ENCODE data around the gene GALNT15.

Gene GALNT15

DNA sequence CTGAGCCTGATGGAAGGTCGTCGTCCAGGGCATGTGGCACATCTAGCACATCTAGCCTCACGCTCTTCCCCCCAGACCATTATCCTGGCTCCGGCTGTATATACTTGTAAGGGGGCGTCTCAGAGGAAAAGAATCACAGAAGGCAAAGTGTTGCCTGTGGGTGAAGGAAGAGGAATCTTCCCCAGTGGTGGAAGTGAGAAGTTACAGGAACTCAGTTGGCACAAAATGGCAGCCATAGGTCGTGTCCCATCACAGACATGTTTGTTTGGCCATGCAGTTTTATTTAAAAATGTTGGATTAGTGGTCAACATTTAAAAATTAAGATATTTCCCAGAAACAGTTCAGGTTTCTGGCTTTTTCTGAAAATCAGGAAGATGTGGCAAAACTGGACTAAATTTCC is 13.6 kb downstream of the GALNT15 start:
- DNase-seq: no peak

DNA sequence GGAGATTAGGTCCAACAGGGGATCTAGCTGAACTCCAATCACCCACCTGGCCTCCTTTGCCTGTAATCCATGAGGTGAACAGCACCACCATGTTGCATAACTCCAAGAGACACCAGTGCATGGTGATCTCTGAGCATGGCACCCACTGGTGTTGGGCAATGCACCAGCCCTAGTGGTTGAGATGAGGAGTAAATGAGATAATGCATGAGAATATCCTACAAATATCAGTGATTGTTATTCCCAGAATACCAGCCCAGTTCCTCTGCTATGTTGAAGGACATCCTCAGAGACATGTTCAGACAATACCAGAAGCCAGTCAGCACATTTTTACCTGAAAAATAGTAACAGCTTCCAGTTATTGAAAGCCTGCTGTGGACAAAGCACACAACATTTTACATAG is 14.7 kb downstream of the GALNT15 start:
- no peak for DNase-seq

DNA sequence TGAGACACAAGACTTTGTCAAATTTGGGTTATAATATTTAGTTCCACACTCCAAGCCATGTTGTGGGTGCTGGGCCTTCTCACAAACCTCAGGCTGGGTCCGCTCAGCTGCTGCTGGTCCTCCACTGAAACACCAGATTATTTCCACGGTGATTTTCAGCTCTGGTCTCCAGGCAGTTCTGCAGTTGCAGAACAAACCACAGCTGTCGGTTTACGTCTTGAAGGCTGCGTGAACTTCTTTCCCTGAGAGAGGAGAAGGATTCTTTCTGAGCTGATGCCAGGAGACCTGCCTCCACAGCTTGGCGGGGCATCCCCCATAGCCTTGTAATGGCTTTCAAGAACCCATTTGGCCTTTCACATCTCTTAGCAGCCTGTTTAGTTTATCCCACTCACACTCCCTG is 16.2 kb downstream of the GALNT15 start:
- DNase-seq: no peak

DNA sequence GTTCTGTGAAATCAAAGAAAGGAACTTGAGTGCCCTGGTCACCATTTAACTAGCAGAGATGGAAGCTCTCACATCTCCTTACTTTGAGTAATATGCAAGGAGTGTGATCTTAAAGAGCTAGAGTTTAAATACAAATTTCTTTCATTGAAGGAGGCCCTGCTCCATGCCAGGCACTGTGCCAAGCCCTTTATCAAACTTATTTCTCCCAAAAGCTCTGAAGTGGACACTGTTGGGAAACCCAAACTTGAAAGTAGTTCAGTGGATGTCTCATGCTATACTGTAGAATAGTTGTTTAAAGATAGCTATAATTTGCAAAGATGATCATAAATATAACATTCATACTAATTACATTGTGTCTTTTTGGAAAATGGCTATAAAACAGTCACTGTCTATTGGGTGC is 17.1 kb downstream of the GALNT15 start:
- no peak for DNase-seq

DNA sequence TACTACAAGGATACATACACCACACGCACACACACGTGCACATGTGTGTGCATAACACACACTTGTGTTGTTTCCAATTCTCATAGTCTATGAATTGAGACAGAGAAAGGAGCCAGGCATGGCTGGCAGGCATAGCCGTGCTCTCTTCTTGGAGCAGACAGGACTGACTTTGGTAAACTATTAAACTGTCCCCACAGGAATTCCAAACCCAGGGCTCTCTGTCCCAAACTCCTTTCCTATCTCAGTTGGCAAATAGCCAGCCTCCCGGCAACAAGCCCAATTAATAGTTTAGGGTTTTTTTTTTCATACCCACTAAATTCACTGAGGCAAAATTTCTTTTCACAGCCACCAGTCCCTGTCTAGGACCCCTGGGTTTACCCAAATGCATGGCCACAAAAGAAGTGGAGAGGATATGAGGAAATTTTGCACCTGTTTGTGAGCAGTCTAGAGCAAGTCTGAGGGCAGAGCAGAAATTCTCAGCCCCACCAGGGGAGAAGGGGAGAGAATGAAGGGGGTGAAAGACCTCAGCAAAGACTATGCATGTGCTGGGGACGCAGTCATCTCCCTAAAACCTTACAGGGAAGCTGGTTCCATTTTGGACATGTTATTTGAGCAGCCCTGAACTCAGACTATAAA is 17.8 kb downstream of the GALNT15 start:
- DNase-seq: no peak

DNA sequence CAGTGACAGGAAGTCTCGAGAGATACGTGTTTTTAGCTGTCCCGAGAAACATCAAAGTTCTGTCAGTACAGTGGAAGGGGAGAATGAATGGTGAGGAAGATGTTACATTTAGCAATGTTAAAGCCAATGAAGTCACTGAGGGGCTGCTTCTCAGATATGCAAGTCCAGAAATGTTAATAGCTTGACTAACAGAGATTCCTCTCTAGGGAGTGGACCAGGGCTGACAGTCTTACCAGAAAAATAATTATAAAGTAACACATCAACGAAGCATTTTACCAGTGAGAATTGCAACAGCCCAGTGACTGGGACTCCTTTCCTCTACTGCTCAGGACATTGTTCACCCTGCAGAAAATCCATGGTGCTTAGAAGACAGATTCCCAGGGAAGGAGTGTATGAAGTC is 23.9 kb downstream of the GALNT15 start:
- DNase-seq: no peak

DNA sequence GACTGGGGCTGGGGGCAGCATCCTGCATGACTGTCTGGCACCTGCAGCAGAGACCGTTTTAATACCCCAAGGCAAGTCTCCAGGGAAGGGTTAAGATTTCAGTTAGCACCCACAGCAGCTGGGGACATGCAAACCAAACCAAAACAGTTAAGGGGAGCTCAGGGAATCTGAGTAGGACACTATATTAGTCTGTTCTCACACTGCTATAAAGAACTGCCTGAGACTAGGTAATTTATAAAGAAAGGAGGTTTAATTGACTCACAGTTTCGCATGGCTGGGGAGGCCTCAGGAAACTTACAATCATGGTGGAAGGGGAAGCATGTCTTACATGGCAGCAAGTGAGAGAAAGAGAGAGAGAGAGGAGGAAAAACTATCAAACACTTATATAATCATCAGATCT is 25.3 kb downstream of the GALNT15 start:
- no peak for DNase-seq

DNA sequence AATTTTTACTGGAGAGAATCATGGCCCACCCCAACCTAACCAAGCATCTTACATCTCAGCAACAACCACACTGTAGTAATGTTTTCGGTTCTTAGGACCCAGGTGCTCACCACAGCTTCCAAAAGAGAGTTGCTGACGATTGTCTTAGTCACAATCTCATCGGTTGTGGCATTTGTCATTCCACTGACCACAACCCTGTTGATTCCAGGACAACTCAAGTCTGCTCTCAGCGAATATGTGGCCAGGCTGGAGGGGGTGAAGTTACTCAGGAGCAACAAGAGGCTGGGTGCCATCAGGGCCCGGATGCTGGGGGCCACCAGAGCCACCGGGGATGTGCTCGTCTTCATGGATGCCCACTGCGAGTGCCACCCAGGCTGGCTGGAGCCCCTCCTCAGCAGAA is 25.9 kb downstream of the GALNT15 start:
- no peak for DNase-seq

DNA sequence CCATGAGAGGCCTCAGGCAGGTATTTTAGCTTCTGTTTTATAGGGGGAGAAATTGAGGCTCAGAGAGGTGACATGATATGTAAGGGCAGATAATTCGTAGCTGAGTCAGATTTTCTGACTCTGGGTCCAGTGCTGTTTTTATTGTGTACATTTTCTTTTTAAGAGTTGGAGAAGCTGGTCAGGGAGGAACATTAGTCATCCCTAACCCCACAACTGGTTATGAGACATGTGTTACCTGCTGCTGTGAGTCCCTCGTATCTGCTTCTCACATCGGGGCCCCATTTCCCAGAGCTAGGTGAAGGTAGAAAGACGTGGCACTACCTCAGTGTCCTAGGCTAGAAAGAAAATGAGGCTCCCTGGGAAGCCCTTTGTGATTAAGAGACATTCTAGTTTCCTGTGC is 28.6 kb downstream of the GALNT15 start:
- no peak for DNase-seq

DNA sequence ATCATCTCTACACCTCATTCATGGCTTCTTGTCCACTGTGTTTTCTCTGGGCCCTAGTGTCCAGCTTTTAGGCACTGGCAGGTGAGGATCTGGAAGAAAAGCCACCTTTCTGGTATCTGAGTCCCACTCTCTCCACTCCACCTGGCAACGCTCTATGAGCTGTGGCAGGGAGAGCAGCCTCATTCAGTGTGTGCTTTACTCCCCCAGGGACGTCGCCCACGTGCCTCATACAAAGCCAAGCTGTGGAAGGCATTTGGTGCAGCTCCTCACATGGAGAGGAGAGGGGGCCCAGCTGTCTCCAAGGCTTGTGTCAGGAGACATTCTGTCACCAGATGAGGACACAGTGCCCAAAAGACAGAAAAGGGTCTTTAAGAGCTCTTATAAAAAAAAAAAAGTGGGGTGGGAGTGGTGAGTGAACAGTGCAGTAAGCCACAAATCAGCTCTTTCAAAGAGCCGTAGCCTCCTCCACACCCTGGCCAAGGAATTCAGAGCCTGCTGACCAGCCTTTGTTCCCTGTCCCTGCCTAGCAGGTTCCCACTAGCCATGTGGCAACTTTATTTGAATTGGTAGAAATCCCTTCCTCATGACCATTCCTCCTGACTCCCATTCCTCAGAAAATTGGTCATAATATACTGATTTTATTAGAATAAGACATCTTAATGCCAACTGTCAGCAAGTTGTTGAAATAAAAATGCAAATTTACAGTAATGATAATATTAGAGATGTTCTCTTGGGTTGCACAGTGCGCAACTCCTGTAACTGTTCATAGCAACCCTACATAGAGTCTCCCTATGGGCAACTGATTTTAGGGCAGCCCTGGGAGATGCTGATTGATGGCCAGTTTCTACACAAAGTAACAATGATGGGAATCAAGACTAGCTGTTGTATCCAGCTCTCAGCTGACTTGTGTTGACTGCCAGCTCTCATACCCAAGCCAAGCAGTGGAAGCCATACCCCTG is 29.5 kb downstream of the GALNT15 start:
- DNase-seq: no peak

DNA sequence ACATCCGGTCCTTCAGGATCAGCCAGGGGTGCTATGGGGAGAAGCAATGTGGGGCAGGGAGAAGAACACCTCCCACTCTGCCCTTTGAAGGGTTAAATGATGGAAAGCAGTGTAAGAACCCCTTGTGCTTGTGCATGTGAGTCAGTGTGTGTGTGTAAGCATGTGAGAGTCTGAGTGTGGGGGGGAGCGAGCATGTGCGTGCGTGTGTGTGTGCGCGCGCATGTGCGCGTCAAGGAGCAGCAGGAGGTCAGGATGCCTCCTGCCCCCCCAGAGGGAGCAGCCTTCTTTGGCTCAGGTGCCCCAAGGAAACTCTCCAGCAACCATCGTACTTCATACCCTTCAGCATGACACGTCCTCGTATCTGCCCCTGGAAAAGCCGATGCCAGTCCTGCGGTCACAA is 30.3 kb downstream of the GALNT15 start:
- DNase-seq: no peak

DNA sequence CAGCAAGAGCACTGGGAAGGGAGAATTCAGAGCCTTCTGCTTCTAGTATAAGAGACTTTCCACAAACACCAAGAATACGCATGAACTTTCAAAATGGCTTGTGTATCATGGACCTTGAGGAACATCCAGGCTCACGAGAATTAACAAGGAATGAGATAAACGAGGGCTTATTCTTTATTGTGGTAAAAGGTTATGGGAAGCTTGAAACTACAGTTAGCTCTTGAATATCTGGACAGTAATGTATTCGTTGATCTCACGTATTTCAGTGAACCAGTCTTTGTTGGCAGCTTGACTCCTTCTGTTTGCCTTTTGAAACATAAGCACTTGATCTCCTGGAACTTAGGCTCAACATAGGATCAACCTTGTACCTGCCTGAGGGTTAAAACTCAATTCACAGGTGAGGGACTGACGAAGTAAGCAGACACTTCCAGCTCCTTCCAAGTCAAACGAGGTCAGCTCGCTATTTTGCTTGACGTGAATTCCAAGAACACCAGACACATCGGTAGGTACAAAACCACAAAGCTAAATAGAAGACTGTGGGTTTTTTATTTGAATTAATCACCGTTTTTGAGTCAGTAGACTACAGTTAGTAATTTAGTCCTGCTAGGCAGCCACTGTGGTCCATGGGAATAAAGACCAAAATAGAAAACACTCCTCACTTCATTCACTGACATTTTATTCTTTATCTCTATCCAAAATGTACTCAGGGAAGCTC is 30.8 kb downstream of the GALNT15 start:
- DNase-seq: no peak

DNA sequence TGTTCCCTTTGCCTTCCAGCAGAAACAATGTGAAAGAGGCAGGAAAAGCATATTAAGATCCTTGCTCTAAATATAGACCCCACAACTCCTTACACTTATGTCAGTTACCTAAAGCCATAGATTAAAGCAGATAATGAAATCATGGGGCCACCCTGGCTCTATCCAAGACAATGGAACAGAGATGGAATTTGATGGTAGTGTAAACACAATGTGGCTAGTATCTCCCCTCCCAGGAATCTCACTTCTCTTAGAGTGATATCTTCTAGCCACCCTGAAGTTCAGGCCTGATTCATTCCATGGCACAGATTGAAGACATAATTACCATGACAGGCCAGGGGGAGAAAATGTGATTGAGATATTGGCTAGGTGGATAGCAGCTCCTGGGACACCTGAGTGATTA is 32.6 kb downstream of the GALNT15 start:
- DNase-seq: no peak

DNA sequence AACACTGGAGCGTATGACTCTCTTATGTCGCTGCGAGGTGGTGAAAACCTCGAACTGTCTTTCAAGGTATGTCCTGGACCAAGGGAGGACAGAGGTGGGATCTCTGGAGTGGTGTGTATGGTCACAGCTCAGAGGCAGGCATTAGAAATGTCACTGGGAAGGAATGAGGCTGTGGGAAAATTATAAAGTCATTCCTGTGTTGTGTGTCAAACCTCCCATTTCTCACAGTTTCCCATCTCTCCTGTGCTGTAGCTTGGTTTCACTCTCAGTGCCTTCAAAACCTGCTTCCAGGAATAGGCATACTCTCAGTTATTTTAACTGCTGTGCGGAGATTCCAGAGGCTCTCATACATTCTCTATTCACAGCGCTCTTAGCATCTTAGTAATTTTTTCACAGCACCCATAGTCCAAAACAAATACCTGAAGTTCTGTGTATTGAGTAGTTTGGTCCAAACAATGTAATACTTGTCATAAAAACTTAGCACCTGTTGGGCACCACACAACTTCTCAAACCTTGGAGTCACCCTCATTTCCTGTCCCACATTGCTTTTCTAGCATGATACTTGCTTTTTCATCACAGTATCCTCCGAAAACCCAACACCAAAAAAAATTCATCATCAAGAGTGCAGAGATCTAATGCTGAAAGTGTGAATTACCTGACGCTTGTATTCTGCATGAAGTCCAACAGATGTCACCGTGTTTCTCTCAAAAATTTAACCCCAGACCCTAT is 36.9 kb downstream of the GALNT15 start:
- no peak for DNase-seq

DNA sequence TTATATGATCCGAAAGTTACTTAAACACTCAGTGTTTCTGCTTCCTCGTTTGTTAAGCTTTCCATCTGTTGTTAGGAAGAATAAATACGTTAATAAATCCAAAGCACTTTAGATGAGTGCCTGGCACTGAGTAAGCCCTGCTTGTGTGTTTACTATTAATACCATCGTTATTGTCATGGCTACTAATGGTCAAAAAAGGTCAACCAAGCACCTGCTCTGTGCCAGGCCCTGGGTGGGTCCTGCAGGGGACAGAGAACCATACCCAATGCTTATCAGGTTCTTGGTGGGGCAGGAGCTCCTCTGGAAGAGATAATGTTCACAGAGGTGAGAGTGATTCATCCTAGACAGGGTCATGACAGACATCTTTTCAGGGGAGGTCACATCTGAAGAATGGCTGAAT is 39.9 kb downstream of the GALNT15 start:
- no peak for DNase-seq

DNA sequence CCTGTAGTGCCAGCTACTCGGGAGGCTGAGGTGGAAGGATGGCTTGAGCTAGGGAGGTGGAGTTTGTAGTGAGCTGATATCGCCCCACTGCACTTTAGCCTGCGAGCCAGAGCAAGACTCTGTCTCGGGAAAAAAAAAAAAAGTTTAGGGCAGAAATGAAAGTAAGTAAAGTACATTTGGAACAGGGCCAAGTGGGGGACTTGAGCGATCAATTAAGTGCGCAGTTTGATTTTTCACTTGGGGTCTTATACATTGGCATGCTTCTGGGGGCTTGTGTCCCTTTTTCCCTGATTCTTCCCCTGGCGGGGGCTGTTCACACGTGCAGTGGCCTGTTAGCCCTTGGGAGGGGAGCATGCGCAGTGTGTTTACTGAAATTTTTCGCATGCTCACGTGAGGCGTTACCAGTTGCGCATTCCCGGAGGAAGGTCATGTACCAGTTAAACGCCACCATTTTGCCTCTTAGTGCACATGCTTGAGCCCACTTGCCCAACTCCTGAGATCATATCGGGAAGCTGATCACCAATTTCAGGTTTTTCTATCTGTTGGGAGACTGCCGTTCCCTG is 42.0 kb downstream of the GALNT15 start:
- DNase-seq: no peak

DNA sequence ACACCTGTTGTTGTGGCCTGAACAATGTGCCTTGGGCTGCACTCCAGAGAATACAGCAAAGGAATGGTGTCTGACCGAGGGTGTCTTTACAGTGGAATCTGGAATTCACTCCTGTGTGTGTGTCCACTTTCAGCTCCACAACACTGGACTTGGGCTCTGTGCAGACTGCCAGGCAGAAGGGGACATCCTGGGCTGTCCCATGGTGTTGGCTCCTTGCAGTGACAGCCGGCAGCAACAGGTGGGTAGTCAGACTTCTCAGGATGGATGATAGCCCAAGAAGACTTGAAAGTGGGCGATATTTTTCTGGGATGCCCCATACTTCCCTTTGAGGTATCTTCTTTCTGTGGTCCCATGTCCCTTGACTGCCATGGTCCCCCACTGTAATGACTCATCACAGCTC is 45.3 kb downstream of the GALNT15 start:
- DNase-seq: no peak

DNA sequence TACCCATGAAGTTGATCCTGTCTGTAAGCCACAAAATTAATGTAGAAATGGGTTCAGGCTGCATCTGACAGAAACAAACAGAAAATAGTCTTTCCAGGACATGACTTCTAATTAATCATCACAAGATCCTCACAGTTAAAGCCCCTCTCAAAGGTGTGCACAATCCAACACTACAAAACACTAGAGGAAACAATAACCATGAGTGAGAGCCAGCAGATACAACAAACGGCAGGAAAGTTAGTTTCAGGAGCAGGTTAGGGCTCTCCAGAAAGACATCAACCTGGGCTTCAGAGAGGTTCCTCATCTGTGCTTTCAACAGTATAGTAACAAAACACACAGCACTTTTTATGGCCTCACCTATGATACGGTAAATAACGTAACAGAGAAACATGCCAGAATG is 47.5 kb downstream of the GALNT15 start:
- DNase-seq: no peak

DNA sequence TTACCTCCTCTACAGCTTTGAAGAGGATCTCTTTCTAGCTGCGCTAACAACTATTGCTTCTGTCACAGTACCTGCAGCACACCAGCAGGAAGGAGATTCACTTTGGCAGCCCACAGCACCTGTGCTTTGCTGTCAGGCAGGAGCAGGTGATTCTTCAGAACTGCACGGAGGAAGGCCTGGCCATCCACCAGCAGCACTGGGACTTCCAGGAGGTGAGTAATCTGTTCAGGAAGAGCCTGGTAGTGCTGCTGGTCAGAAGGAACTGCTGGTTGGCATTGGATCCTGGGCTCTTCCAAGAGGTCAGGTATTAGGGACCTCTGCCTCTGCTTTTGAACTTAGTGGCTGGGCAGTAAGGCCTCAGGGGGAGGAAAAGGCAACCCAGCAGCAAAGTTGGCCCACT is 48.1 kb downstream of the GALNT15 start:
- DNase-seq: no peak

DNA sequence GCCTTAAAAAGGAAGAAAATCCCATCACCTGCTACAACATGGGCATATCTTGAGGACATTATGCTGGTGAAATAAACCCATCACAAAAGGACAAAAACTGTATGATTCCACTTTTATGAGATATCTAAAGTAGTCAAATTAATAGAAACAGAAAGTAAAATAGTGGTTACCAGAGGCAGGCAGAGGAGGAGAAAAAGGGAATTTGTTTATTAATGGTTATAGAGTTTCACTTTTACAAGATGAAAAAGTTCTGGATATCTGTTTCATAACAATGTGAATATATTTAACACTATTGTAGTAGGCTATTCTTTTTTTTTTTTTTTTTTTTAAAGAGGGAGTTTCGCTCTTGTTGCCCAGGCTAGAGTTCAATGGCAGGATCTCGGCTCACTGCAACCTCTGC is 49.8 kb downstream of the GALNT15 start:
- DNase-seq: no peak

DNA sequence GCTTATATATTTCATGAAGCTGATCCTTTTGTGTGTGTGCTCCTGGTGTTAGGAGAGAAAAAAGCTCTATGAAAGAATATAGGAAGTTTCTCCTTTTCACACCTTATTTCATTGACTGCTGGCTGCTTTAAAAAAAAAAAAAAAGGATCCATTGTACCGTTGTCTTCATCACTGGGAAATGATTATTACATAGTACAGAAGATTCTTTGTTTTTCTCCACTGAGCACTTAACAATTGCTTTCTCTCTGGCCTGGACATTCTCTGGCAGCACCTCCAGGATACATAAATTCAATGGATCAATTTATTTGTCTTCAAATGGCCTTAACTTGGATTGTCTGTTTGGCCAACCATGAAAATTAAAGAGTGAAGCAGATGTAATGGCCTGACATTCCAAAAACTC is 53.1 kb downstream of the GALNT15 start:
- no peak for DNase-seq

DNA sequence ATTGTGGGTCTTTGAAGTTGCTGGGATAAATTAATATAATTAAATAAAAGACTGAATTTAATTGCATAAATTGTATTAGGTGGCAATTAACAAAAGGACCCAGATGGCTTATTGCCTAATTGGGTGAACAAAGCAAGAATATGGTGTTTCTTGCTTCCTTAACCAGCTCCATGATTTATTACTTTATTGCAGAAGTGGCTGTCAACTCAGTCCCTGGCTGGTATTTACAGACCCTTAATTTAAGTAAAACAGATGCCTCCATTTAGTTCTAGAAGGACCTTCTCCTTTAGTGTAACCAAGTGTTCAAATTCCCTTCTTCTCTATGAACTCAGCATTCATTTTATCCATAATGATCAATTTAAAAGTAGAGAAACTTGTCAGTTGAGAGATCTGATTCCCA is 55.2 kb downstream of the GALNT15 start:
- no peak for DNase-seq

DNA sequence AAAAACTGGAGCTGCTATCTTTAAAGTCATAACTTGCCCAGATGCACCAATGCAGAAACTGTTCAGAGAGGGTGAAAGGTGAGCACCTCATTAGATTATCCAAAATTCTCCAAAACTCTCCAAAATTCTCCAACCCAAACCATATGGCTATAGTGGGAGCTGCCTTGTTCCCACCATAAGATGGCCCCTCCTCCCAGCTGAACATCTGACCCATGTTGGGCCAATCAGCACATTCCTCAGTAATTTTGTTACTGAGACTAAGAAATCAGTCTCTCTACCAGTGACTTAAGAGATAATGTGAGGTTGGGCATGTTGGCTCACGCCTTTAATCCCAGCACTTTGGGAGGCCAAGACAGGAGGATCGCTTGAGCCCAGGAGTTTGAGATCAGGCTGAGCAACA is 57.5 kb downstream of the GALNT15 start:
- no peak for DNase-seq
